ENCODE results near the gene RHEX. TPM values are rescaled to one million over a fixed set of nuclear protein-coding genes. Genes with fewer than 3 reads are reported as not detected.

The RHEX gene
- total RNA-seq, 1 donor from 2014 or later, result not detected

DNA sequence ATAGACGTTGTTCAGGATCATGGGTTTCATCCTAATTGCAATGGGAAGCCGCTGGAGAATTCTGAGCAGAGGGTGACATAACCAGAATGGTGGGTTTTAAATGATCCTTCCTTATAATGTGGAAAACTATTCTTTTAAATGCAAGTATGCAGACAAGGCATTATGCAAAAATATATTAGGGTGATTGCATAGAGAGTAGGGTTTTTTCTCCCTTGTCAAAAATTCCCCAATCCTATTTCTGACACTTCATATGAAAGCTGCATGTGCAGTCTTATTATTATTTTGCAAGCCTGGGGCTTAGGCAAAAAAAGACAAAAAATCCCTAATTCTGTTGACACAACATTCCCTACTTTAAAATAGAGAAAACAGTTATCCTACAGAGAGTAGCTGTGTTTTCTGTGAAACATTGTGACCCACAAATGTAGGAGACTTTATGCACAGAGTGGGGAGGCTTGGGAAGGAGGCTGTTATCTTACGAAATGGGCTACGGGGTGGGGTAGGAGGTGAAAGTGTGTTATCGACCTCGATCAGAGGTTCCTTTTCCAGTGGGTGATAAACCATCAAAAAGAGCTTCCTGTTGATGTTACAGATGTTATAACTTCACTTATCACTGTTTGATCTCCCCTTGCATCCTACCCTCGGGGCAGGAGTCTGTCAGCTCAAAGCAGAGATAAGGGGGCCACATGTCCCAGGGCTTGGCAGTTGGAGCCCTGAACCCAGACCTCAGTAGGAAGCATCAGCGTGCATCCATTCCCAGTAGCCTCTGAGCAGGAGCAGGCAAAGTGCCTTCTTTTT, 27.2 kb downstream of the RHEX start:
- Histone ChIP-seq H3K9ac (no peak overlapping the region), H3K36me3 (no peaks in the 10 kb centered on the region), H3F3A (ENCODE audit: low read depth) (no peaks in the 10 kb centered on the region), H3K27ac (no peak overlapping the region), H3K27me3 (no peaks in the 10 kb centered on the region), H3K4me1 (no peaks in the 10 kb centered on the region), H3K9me3 (ENCODE audit: low read depth) (no peaks in the 10 kb centered on the region), H3K4me3 (no peak overlapping the region), H3K79me2 (ENCODE audit: low read depth) (no peaks in the 10 kb centered on the region), H2AFZ (replicated peaks) (peak overlapping the region; percentile 9), H3K4me2 (no peak overlapping the region), H4K20me1 (ENCODE audit: low read depth) (no peaks in the 10 kb centered on the region)
- H3K4me1 Mint-ChIP-seq, result peaks cover 4% of the 10 kb centered on the region
- no peak for TF ChIP-seq CTCF (IDR thresholded peaks at IDR 0.05)
- no peak for TF ChIP-seq EZH2 (IDR thresholded peaks at IDR 0.05)
- TF ChIP-seq EZH2phosphoT487 (IDR thresholded peaks at IDR 0.05), result no peak
- no peak overlapping the region for H3K4me3 Mint-ChIP-seq
- no peaks in the 10 kb centered on the region for H3K36me3 Mint-ChIP-seq
- peaks cover 4% of the 10 kb centered on the region for H3K27me3 Mint-ChIP-seq (ENCODE audit: insufficient read depth, low read depth)
- H3K27ac Mint-ChIP-seq, result no peak overlapping the region
- DNase-seq (ENCODE audit: low spot score), result no peak
- no peaks in the 10 kb centered on the region for H3K9me3 Mint-ChIP-seq

DNA sequence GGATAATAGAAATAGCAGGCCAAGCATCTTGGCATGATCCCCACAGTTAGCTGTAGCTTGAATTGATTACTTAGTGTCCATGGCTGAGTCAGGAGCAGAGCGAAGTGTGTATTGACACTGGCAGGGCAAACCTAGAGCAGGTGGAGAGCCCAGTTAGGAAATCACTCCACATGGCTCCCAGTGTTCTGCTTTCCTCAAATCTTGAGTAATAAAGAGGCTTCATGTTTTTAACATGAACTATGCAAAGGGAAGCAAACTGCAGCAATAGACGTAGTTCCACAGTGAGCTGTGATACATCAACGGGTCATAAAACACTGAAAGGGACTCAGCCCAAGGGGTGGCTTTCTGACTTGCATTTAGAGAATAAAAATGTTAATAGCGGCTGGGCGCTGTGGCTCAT, 28.9 kb downstream of the RHEX start:
- H3K4me3 Mint-ChIP-seq, result no peak overlapping the region
- H4K20me1 ChIP-seq (ENCODE audit: low read depth), result no peaks in the 10 kb centered on the region
- no peak overlapping the region for H3K27ac Mint-ChIP-seq
- H3K9me3 Mint-ChIP-seq, result no peaks in the 10 kb centered on the region
- no peaks in the 10 kb centered on the region for H3K36me3 Mint-ChIP-seq
- H3K9ac ChIP-seq, result no peak overlapping the region
- no peak overlapping the region for H2AFZ ChIP-seq (replicated peaks)
- H3K4me2 ChIP-seq, result no peak overlapping the region
- no peak overlapping the region for H3K27ac ChIP-seq
- TF ChIP-seq EZH2 (IDR thresholded peaks at IDR 0.05) (no peak), CTCF (IDR thresholded peaks at IDR 0.05) (no peak), EZH2phosphoT487 (IDR thresholded peaks at IDR 0.05) (no peak)
- no peaks in the 10 kb centered on the region for H3K4me1 ChIP-seq
- no peaks in the 10 kb centered on the region for H3K9me3 ChIP-seq (ENCODE audit: low read depth)
- H3K4me1 Mint-ChIP-seq, result no peaks in the 10 kb centered on the region
- DNase-seq (ENCODE audit: low spot score), result no peak
- no peak overlapping the region for H3K4me3 ChIP-seq
- no peaks in the 10 kb centered on the region for H3K79me2 ChIP-seq (ENCODE audit: low read depth)
- H3K36me3 ChIP-seq, result no peaks in the 10 kb centered on the region
- H3K27me3 ChIP-seq, result no peaks in the 10 kb centered on the region
- peaks cover 4% of the 10 kb centered on the region for H3K27me3 Mint-ChIP-seq (ENCODE audit: insufficient read depth, low read depth)
- no peaks in the 10 kb centered on the region for H3F3A ChIP-seq (ENCODE audit: low read depth)

DNA sequence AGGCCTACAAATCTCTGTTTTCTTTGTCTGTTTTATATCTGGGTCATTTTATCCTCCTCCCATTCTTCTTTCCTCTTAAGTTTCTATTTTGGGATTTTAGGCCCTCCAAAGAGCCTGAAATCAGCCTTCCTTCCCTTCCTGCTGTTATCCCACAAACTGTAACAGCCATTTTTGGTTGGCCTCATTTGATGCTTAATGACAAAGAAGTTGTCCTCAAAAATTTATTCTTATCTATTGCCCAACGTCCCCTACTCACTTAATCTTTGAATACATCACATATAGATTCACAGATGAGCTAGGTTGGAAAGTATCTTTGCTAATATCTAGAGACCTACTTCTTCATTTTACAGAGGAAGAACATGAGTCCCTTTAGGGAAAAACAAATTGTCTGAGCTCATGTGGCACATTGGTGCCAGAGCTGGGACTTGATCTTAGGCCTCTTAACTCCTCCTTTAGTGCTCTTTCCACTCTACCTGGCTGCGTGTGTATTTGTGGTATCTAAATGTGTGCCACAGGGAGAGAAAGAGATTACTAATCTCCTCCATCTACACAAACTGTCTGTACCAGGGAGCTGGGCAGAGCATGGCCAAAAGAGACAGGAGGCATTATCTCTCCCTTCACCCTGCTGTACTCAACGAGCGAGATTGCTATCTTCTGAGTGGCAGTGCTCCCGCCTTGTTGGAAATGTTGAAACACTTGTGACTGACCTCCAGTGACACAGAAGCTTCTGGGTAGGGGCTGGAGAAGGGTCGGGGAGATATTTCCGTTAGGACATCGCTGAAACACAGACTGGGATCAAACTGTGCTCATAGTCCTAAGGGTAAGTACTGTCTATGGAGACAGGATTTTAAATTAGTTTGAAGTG, 30.1 kb downstream of the RHEX start:
- Histone ChIP-seq H3K4me1 (no peaks in the 10 kb centered on the region), H3K9me3 (ENCODE audit: low read depth) (no peaks in the 10 kb centered on the region), H2AFZ (replicated peaks) (no peak overlapping the region), H3K36me3 (no peaks in the 10 kb centered on the region), H3K4me2 (no peak overlapping the region), H3K79me2 (ENCODE audit: low read depth) (no peaks in the 10 kb centered on the region), H3K27me3 (no peaks in the 10 kb centered on the region), H3K27ac (no peak overlapping the region), H3F3A (ENCODE audit: low read depth) (no peaks in the 10 kb centered on the region), H4K20me1 (ENCODE audit: low read depth) (no peaks in the 10 kb centered on the region), H3K4me3 (no peak overlapping the region), H3K9ac (no peak overlapping the region)
- Mint-ChIP-seq H3K9me3 (no peaks in the 10 kb centered on the region), H3K27ac (no peak overlapping the region), H3K36me3 (no peaks in the 10 kb centered on the region), H3K4me1 (no peaks in the 10 kb centered on the region), H3K4me3 (no peak overlapping the region), H3K27me3 (ENCODE audit: insufficient read depth, low read depth) (peaks cover 4% of the 10 kb centered on the region)
- no peak for DNase-seq (ENCODE audit: low spot score)
- no peak for TF ChIP-seq EZH2 (IDR thresholded peaks at IDR 0.05)
- TF ChIP-seq CTCF (IDR thresholded peaks at IDR 0.05), result no peak
- no peak for TF ChIP-seq EZH2phosphoT487 (IDR thresholded peaks at IDR 0.05)

All from neural progenitor cell (in vitro differentiated cells).